GM19238 (cell line): ENCODE measurements around the gene KIF5C.

Source experiments
- DNase-seq: peaks from one replicate; pipeline ENCODE4 v3.0.0; 2011; ENCODE audit warnings: low spot score; ENCODE audit not compliant: insufficient read length

KIF5C gene

GRCh38 chr2:149012545-149012944 is 137.5 kb downstream of the KIF5C start:
- DNase-seq = no peak

DNA sequence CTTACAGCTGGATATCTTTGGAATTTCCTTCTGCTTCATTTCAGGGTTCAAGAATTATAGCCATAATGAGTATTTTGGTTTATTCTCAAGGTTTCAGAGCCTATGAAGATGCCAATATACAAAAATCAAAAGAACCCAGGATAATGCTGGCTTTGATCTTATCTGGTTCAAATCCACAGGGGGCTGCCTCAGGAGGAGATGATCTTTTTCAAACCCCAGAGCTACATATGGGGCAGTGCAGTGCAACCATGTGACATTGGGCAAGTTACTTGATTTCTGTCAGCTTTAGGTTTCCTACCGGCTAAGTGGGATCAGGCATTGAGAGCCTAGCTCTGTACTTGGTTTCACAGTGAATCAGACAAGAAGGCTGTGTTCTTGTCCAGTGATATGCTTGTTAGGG is 140.5 kb downstream of the KIF5C start:
- DNase-seq = no peak

DNA sequence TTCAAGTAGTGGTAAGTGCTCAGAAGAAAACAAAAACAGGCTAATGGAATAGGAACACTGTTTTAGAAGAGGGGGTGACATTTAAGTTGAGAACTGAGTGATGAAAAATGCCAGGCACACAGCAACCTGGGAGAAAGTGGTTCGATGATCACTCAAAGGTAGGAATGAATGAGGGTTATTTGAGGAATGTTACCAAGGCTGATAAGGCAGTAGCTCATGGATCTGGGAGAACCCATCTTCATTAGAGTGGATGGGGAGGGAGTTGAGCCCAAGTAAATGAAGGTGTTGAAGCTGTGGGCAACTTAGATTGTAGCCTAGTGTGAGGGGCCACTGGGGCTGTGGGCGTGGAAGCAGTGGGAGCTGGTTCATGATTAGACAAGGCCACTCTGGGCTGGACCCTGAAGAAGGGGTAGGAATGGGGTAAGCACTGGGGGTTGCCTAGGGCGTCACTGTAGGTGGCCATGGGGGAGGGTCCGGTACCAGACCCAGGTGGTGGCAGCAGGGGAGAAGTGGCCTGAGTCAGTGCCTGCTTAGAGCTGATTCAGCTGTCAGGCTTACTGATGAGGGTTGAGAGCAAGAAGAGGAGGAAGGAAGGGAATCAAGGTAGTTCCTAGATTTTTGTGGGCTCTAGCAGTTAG is 141.0 kb downstream of the KIF5C start:
- DNase-seq = no peak

DNA sequence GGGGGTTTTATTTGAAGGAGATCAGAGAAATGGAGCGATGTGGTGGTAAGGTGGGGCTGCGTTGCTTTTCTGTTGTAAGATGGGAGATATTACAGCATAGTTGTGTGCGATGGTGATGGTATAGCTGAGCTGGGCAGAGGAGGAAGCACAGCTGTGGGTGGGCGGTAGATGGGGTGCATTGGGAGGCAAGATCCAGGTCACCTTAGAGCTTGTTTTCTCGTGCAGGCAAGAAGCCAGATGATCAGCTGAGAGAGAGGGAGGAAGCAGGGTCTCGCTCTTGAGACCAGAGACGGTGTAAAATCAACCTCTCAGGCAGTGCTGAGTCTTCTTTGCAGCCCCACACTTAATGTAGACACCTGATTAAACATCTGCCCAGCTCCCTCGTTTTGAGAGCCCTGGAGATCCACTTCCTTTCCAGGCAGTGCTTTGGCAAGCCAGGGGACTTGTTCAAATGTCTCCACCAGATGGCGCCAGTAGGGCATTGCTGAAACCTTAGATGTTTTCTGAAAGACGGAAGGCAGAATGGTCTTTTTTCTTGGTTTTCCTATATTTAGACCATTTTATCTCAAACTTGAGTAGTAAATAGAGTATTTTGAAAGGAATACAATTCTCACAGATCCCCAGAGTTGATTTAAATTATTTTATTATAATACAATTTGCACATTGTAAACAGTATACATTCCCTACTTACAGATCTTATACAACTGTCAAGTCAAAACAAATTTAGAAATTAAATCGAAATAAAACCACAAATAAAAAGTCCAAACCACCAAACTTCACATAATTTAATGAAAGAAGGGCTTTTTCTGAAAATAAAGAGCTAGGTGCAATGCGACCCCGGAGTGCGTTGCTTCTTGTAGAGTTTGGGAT is 142.3 kb downstream of the KIF5C start:
- peak; percentile 63 for DNase-seq

- no peak for DNase-seq
Observed at GRCh38 chr2:149018981-149019380, 144.0 kb downstream of the KIF5C start.

- no peak for DNase-seq
Observed at GRCh38 chr2:149019768-149020167, 144.7 kb downstream of the KIF5C start.

DNA sequence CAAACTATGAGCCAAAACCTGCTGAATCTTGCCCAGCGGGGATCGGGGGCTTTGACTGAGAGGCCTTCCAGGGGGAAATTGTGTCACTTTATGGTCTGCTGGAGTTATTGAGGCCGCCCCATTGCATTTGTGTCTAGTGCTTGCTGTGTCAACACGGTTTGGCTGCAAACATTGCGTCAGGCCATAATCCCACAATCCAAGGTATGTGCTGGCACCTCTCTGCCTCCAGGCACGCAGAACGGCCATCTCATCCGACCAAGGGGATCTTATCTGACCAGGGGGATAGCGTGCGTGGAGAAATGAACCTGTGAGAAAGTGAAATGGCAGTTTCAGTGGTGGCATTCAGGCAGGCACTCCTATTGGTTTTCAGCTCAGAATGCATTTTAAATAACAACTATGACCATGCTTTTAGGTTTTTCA is 145.4 kb downstream of the KIF5C start:
- no peak for DNase-seq

DNA sequence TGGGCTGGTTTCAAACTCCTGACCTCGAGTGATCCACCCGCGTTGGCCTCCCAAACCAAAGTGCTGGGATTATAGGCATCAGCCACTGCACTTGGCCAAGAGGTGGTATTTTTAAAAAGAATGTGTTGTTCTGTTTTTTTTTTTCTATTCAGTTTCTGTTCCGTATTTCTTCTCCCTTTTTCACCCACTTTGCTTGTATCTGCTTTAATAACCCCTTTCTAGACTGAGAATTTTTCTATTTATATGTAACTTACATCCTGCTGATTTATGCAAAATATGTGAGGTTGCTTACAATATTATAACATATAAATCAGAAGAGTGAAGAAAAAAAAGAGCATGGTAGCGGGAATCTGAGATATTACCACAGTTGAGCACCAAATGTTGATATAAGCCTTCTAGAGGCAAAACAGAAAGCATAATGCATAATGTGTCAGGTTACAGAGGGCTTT is 146.3 kb downstream of the KIF5C start:
- no peak for DNase-seq

DNA sequence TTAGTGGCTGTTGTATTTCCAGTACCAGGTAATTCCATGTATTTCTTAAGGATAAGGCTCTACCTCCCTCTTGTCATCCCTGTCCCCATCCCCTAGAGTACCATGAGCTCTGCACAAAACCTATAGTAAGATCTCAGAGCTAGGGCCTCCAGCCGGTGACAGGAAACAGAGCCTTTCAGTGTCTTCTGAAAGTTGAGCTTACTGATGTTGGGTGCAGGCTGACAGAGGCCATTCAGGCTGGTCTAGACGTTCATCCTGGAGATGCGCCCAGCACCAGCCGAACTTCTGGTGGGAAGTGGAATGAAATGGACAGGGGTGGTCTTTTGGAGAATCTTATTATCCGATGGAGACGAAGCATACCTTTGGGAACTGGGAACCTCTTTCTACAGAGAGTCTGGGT is 146.7 kb downstream of the KIF5C start:
- DNase-seq = peak; percentile 16

DNA sequence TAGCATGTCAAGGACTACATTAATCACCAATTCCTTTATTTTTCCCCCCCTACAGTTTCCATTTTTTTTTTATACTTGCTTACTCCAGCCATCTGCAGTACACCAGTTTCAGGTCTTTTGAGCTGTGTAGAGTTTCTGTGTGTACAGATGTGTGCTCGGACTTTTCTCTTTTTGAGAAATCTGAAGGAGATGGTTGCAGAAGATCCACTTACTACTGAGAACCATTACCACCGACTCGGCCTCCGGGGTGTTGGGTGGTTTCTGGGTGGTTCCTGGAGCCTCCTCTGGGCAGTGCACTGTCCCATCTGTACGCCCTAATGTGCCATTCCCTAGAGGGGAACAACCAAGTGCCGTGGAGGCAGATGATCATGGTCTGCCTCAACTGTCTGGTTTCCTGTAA is 148.1 kb downstream of the KIF5C start:
- DNase-seq = no peak

- DNase-seq = no peak
Observed at GRCh38 chr2:149027590-149028250, 152.7 kb downstream of the KIF5C start.

DNA sequence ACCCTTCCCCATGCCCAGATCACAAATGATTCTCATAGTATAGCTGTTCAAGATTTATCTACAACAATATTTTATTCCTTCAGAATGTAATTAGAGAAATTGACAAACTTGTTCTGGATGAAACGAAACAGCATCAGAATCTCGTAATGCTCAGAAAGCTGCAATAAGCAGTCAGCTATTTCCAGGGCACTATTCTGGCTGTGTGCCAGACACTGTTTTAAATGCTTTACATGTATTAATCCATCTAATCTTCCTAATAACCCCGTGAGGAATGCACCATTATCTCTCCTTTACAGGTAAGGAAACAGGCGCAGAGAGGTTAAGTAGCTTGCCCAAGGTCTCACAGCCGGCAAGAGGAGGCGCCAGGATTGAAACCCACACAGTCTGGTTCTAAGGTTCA is 153.3 kb downstream of the KIF5C start:
- DNase-seq = no peak

DNA sequence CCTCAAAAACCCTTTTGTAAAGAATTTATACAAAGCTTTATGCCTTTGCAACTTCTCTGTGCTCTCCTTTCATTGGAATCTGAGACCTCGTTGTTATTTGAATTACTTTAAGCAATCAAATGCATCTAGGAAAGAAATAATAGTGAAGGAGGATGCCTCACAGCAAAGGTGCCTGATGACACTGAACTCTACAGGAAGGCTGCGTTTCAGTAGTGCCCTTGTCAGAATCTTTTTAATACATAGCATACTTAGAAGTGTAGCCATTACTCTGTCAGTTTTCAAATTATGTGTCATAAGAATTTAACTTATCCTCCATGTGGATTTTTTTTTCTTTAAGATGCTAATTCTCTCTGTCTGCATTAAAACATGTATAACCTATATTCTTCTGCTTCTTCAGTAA is 153.9 kb downstream of the KIF5C start:
- no peak for DNase-seq

GRCh38 chr2:149029307-149029965 is 154.4 kb downstream of the KIF5C start:
- DNase-seq = no peak

DNA sequence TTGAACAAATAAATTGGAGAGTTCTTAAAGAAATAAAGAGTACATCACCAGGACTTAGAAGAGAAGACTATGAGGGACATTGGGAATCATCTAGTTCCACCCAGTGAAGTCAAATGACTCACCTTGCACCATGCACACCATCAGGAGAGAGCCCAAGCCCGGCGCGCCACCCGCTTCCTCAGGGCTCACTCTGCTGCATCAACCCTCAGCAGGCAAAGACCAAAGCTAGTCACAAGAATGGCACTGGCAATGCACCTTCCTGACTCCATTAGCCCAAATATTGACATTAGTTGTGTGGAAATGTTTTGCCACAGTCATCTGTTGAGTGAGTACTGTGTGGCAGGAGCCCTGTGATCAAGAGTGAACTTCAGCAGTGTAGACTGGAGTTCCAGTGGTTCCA is 156.4 kb downstream of the KIF5C start:
- DNase-seq = no peak

DNA sequence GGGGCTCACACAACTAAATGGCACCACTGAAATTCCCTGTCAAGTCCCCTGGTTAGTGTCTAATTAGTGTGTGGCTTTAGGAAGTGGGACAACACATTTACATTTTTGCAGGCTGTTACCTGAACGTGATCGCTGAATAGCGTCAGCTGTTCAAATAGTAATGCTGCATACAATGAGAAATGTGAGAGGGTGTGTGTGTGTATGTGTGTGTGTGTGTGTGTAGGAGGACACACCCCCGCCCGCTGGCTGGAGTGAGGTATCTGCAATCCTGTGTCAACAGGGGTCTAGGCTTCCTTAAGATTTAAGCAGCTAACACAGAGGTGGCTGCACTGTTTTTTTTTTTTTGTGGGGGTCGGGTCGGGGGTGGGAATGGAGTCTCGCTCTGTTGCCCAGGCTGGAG is 158.7 kb downstream of the KIF5C start:
- no peak for DNase-seq

- no peak for DNase-seq
Observed at GRCh38 chr2:149034406-149034805, 159.4 kb downstream of the KIF5C start.

GRCh38 chr2:149036507-149037293 is 161.7 kb downstream of the KIF5C start:
- DNase-seq = no peak

GRCh38 chr2:149037851-149038250 is 162.8 kb downstream of the KIF5C start:
- DNase-seq = no peak

DNA sequence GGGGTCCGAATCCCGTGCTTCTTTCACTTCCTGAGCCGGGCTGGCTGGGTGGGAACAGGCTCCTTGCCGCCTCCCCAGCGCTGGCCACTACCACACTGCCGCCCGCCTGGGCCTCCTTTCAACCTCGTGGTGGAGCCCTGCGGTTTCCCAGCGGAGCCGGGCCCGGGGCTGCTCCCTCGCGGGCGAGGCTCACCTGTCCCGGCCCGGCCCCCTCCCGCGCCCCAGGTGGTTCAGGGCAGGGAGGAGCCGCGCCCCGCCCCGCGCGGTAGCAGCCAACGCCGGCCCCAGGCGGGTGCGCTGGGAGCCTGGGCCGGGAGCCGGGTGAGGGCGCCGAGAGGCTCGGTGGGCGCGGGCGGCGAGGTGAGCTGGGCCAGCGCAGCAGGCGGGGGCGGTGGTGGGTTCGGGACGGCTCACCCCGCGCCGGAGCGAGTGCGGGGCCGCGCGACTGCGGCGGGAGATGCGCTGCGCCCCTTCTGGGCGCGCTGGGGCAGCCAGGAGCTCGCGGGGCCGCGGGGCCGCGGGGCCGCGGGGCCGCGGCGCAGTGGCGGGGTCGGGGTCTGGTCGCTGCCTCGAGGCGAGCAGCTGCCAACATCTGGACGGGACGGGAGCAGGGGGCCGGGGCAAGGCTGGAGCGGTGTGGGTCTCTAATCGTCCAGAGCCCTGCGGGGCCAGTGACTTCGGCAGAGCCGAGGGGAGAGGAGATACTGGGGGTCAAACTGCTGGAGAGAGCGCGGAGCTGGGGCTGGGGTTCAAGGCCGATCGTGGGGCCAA is 163.6 kb downstream of the KIF5C start, which contains the start of gene LYPD6B:
LYPD6B (plus strand) TSS at position 258 of the 771 bp plus-strand sequence. CDS start 92,250 bp downstream, outside the sequence.
- DNase-seq = peak; percentile 23
